HG03354 (cell line): Measurements from ENCODE around the gene LAMB1.
A peak's percentile ranks its signal among the peaks of the same experiment; 100 is the strongest.

Source experiments
- ATAC-seq: cut with Tn5 transposase; IDR thresholded peaks from one replicate; pipeline ENCODE4 v1.9.1; 2021; ENCODE audit warnings: mild to moderate bottlenecking; ENCODE audit not compliant: unreplicated experiment, poor library complexity, severe bottlenecking

The LAMB1 gene

DNA sequence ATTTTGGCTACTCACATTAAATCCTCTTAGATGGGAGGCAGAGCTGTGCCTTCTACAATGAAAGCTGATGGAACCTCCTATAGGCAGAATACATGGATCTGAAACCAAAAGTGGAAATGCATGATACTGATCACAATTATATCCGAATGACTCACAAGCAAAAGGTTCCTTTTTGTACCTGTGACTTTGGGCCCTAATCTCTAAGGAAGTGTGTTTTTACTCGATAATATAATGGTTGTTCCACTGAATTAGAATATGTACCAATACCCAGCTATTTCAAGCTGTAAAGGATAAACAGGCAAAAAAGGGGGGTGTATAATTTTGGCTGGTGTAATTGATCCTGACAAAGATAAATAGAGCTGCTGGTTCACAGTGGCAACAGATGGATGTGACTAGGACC, 17.6 kb upstream of the LAMB1 start:
- ATAC-seq, result no peak

DNA sequence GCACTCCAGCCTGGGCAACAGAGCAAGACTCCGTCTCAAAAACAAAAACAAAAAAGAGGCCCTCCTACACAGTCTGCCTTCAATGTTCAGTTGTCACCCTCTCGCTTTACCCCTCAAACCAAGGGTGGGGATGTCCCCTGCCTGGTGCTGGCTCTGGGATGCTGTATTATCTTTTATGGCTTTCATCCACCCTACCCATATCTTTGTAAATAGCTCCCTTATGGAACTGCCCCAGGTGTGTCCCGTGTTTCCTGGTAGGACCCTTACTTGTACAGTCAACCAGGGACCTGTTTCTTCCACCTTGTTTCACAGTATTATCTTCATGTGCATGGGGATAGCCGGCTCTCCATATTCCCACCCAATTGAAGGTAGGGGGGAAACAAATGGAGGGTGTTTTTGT, 15.7 kb upstream of the LAMB1 start:
- ATAC-seq, result no peak

DNA sequence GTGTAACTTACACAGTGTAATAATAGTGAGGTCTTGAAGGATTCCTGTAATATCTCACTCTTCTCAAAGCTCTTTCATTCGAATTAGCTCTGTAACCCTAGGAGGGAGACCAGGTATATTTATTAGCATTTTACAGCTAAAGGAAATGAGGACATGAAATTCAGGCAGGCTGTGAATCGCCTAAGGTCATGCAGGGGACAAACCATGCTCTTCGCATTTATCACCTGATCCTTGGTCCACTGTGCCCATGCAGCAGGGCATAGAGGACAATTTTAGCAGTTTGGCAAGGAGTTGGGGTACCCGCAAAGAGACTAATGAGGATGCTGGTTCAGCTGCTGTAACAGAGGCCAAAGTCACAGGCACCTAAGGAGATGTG, 14.8 kb upstream of the LAMB1 start:
- no peak for ATAC-seq

DNA sequence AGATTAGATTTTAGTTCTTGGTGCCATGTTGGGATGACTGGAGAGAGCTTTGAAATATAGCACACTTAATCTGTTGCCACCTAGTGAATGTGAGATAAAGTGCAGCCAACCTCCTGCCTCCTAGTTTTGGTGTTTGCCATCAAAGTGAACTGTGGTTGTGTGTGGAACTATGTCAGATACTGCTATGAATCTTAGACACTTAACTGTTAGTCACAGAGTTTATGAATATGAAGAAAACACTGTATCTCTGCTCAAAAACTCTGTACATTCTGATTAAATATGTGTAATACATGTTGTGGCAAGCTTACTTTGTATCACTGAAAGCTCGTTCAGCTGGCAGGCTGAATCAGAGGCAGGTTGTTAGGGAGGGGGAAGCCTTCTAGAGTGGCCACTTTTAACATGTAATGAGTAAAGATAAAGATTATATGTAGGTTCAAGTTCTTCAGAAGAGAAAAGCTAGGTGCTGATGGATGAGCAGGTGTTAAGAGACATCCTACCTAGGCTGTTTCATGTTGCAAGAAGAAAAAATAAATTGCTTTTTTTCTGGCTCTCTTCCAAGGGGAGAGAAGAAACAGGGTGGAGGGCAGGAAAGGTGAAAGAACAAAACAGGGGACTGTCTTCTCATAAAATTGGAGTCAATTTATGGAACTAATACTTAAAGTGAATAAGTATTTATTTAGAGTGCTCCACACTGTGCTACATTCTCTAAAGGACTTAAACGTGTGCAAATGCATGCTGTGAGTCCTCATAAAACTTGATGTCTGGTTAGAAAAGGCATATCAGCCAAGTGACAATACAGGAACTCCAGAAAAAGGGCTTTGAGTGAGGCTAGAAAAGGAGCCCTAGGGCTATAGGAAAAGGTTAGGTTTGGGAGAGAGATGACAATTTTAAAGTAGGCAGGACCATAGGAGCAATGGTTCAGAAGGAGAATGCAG, 14.1 kb upstream of the LAMB1 start:
- peak; percentile 60 for ATAC-seq

DNA sequence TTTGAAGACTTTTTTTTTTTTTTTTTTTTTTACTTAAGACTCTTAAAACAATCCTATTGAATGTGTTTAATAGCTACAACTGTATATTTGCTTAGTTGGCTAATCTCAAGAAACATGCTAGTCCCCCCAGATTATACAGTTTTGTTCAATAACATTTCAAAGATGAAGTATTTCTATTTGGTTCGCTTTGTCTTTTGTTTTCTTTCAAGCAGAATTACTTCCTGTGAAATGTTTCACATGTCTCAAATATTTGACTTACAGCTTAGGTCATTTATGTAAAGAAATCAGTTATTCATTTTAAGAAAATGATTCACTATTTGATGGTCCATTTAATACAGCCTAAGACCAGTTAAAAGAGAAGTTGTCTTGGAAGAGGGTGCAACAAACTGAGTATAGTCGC, 12.8 kb upstream of the LAMB1 start:
- ATAC-seq, result no peak

DNA sequence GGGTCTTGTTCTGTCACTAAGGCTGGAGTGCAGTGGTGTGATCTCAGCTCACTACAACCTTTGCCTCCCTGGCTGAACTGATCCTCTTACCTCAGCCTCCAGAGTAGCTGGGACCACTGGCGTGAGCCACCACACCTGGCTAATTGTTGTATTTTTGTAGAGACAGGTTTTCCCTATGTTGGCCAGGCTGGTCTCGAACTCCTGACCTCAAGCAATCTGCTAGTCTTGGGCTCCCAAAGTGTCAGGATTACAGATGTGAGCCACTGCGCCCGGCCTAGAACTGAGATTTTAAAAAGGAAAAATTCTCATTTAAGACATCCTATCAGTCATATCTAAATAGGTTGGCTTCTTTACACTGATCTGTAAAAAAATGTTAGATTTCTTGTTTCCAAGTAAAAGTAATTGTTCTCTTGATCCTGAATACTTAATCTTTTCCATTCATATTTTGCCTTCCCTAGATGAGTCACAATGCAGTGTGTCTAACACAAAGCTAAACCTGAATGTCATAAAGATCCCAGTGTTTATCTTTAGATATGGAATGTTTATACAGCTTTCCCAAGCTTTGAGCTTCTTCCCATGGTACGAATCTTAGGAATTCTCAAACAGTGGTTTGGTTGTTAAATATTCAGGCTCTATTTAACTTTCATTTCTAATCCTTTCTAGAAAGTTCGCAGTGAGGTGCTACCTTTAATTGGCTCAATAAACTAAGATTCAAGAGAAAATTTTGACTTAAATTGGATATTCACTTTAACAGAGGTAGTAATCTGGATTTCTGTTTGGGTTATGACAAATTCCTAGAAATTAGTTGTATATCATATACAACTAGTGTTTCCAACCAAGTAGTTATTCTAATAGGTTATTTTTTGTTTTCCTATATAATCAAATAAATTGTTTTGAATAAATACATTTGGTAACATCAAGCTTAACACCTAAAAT, 12.1 kb upstream of the LAMB1 start:
- ATAC-seq, result no peak

DNA sequence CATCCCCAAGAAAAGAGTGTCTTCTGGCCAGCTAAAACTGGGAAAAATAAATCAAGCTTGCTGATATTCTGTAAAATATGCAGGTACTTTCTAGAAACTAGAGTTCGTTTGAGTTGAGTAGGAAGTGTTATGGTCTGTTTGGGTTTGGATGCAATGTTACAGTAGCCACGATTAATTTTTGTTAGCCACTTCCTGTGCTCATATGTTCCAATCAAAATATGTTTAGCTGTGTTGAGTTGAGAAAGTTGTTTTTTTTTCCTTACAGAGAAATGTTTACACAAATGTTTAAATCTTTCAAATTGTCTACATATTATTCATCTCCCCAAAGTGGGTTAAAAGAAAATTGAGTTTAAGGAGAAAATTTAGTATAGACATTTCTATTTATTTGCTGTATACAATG, 11.3 kb upstream of the LAMB1 start:
- ATAC-seq, result no peak

DNA sequence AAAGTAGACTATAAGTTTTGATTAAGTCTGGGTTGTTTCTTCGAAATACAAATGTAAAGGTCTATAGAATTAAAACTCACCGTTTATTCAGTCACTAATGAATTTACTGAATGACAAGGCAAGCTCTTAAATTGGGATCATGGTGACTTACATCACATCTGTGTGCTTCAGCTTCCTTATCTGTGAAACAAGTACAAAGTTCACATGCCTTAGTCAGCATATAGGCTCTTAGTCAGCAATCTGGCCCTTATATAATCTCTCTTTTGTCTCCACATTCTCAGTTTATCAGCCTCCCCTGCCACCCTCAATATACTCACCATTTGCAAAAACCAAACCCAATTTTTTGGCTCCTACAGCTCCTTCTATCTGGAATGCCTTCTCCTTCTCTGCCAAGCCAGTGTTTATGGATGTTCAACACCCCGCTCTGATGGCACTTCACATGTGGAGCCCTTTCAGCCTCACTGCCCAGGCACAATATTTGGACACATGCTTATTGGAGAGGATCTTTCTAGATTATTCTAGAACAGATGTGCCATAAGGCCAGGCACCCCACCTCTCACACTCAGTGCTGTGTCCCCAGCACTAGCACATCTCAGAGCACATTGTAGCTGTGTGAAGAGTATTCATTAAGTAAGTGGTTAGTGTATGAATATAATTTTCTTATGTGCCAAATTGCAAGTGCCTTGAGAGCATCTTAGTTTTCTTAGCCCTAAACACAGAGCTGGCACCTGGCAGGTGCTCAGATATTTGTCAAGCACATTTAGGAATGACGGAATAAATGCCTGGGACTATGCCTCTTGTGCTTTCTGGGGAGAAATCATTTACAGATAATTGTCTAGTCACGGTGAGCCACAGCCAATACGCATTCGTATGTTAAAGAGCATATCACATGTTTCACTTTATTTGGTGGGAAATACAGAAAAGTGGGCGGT, 9.8 kb upstream of the LAMB1 start:
- ATAC-seq, result no peak

DNA sequence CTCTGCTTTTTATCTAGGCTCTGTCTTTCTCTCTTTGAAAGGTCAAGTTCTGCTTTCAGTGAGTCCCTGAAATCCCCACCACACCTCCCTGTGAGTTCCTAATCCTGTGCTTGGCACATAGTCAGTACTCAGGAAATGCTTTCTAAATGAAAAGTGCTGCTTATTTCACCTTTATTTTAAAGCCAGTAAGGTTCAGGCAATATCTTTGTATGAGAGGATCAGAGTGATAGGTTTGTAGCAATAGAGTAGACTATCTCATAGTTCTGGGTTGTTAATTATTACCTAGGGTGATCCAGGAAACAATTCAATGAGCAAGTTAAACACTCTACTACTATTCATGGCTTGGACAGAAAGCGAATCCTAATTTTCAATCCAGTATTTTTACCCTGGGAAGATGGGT, 7.4 kb upstream of the LAMB1 start:
- no peak for ATAC-seq

DNA sequence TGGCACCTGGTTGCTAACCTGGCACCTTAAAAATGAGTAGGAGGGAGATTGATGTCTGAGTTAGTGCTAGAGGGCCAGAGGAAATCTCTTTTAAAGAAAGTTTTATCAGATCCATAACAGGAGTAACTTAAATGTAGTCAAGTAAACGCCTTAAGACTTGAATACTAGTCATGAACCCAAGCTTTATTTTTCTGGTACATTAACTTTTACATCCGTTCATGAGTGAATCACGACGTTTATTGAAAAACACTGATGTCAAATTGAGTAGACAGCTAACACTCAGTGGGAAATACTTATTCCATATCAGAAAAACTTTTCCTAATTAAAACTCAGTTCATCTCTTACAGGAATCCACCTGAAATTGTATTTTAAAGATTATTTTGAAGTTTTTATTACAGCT, 6.9 kb upstream of the LAMB1 start:
- ATAC-seq, result no peak

DNA sequence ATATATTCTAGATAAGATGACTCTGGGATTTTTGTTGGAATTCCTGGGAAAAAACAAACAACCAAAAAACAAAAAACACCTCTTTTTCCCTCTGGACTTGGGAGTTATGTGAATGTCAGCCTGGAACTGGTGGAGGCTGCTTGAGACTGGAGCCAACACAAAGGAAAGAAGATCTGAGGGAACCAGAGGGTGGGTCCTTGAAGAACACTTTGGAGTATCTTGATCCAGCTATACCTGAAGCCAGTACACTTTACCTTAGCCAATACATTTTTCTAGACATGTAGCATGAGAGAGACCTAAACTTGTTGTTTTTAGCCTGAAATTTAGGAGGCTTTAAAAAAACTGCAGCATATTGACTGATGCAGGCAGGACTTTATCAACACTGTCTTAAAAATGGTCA, 5.9 kb upstream of the LAMB1 start:
- ATAC-seq, result no peak

DNA sequence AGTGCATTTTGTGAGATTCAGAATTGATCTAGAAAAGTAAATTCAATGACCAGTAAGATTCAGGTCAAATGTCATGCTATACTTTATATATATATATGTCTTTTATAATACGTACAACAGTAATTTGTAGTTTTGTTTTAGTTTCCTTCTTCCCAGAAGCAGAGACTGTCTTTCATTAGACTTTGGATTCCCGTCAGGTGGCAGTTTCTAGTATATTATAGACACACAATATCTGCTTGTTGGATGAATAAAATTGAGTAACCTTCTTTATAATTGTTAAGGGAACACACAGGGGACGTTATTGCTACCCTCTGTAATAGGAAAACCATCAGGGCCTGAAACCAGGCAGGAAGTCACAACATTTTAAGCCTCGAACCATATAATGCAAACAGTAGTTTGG, 5.3 kb upstream of the LAMB1 start:
- ATAC-seq, result no peak

DNA sequence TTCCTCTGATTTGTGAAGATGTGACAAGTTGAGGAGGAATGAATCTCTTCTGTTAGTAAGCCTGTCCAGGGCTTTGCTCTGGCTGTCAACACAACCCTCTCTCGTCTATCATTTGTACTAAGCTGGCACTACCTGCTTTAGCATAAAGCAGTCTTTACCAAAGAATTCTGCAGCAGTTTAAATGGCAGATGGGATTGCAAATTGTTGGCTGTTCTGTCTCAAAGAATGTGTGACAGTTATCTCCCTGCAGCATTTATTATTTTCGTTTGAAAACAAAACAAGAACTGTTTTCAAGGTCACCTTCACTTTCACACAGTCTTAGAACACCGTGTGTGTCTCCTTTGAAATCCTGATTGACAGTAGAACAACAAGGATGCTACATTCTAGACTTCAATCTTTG, 4.8 kb upstream of the LAMB1 start:
- ATAC-seq, result no peak

DNA sequence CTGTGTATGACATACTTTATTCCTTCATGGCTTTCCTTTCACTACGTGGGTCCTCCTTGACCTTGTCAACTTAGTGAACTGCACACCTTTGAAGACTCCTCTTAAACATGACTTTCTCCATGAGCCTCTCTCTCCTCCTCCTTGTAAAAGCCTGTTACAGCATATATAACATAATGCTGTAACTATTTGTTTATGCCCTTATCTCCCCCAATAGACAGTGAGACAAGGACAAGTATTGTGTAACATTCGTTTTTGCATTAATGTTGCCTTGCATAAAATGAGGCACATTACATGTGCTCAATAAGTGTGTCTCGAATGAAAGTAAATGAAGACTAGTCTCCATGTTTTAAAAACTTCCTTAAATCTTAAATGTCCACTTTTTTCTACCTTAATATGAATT, 4.3 kb upstream of the LAMB1 start:
- ATAC-seq, result no peak

DNA sequence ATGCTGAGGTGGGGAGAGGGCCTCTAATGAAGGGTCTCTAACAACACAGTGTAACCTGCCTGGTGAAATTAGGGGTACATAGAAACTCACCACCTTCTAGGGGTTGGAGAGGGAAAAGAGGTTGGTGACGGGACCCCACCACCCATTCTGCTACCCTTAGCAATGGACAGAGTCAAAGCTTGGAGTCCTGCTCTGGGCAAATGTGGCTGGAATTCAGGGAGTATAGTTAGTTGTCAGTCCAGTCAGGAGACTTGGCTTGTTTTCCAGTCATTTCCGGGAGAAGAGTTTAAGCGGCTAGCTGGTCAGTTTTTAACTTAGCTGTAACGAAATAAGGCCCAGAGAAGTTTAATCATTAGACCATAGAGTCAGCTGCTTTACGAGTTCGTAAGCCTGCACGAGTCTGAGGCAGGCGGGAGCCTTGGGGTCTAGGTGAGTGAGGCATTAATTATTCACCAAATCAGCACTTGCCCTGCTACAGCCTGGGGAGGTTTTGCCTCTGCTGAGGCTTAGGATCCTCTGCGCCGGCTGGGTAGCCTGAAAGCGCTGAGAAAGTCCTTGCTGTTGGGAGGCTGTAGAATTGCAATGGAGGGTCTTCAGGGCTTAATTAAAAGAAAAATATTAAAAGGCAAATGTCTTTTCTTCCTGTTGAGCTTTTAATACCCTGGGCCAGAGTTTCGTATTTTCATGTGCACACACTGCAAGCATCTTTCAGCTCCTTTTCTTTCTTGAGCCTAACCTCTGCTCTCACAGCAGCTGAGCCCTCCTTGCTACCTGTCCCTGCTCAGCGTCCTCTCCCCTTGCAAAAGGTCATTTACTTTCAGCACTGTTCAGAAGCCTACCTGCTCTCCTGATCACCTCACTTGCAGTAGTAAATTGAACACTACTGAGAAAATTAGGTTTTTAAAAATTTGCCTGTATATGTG, 1.5 kb upstream of the LAMB1 start:
- ATAC-seq, result peak; percentile 78

DNA sequence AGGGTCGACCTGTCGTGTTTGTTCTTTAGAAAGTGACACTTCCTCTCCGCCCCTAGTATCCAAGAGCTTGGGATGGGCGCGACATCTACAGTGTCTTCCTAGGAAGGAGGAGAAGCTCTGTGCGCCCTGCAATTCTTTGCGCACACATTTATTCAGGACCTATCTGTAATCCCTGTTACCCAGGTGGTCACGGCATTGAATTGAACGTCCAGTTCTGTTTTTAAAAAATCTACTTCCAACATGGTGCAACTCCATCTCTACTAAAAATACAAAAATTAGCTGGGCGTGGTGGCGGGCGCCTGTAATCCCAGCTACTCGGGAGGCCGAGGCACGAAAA, 606 bp upstream of the LAMB1 start:
- no peak for ATAC-seq

DNA sequence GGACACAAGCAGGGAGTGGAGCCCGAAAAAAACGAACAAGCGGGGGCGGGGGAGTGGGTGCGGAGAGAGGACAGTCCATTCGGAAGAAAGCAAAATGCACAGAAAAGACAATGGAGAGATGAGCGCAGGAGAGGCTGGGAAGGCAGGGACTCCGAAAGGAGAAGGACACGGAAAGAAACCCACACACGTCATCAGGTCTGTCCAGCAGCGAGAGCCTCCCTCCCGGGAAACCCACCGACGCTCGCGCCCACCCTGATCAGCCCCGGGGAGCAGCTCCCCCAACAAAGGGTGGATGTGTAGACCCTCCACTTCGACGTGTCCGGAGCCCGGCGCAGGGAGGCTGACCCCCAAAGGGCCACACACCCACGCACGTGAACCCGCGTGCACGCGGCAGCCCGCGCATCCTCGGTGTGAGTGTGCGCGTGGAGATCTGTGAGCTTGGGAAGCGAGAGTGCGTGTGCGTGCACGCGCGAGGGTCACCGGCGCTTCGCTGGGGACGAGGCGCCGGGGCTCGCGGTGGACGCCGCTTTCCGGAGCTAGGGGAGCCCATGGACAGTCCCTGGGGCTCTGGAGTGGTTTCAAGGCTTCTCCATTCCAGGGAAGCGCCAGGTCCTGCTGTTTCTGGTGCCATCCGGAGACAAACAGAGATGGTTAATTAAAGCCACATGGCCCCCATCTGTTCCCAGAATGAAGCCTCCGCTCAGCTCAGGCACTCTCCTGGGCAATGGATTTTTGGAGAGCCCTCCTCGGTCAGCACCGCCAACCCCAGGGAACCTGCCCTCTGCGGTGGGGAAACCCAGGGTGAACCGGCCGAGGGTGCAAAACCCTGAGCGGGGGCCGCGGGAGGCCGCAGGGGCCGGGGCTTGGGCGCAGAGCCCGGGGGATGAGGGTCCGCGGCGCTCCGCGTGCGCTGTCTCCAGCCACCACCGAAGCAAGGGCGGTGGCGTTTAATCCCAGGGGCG, 916 bp downstream of the LAMB1 start:
- no peak for ATAC-seq
